OCI-LY3 (cell line): ENCODE data around the gene ATP1A1.

Source experiments
- EZH2phosphoT487 ChIP-seq: fragments of 200-600 bp; shearing (Covaris generic); IDR thresholded peaks from 2 replicates; pipeline ENCODE4 v1.6.1; 2018; ENCODE audit warnings: antibody characterized with exemption, mixed run types, low read depth
- TF ChIP-seq, protein P1 (sequence below): fragments of 200-600, 300-600 bp; sonication (generic); IDR thresholded peaks from 2 replicates; pipeline ENCODE4 v1.5.1; 2014; ENCODE audit warnings: antibody characterized with exemption, low read length, low read depth

DNA sequence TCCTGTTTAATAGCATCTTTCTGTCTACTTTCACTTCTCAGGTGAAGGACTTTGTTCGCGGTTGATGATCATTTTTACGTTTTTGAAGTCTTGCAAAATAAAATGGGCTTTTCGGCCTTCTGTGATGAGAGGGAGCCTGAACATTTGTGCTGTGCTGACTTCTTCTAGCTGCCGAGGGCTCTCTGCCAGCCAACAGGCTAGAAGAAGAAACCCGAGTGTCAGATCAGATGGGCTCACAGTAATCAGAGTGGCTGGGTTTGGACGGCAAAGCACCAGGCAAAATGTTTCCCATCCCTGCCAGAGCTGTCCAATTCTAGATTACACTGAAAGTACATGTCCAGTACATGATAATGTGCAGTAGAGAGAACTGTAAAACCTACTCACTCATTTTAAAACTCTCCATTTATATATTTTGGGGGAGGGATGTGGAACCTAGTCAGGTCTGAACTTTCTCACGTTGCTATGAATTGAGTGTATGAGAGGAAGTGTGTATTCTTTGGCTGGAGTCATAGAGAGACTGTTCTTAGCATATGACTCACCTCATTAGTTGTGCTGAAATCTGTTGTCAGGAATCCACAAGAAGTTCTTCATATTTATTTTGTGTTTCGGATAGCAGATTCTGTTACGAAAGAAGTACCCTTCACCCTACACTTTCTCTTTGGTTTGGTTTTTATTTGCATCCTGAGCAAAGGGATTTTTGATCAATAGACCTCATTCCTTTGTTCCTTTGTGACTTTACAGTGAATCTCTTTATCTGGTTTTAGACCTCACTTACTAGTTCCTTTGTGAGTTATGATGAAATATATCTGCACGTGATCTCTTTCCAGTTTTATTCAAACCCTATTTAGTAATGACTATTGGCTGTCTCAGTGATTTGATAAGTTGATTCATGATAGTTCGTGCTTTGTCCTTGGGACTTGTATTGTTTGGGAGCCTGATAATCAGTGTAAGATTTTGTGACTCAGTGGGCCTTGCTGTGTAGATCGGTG lies 4.8 kb downstream of the ATP1A1 start:
- TF ChIP-seq, protein P1, sequence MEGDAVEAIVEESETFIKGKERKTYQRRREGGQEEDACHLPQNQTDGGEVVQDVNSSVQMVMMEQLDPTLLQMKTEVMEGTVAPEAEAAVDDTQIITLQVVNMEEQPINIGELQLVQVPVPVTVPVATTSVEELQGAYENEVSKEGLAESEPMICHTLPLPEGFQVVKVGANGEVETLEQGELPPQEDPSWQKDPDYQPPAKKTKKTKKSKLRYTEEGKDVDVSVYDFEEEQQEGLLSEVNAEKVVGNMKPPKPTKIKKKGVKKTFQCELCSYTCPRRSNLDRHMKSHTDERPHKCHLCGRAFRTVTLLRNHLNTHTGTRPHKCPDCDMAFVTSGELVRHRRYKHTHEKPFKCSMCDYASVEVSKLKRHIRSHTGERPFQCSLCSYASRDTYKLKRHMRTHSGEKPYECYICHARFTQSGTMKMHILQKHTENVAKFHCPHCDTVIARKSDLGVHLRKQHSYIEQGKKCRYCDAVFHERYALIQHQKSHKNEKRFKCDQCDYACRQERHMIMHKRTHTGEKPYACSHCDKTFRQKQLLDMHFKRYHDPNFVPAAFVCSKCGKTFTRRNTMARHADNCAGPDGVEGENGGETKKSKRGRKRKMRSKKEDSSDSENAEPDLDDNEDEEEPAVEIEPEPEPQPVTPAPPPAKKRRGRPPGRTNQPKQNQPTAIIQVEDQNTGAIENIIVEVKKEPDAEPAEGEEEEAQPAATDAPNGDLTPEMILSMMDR: no peak
- no peak; the same call in 1 of the 2 replicates for TF ChIP-seq EZH2phosphoT487
